ENCODE results near the gene TMEM51.

The TMEM51 gene

DNA sequence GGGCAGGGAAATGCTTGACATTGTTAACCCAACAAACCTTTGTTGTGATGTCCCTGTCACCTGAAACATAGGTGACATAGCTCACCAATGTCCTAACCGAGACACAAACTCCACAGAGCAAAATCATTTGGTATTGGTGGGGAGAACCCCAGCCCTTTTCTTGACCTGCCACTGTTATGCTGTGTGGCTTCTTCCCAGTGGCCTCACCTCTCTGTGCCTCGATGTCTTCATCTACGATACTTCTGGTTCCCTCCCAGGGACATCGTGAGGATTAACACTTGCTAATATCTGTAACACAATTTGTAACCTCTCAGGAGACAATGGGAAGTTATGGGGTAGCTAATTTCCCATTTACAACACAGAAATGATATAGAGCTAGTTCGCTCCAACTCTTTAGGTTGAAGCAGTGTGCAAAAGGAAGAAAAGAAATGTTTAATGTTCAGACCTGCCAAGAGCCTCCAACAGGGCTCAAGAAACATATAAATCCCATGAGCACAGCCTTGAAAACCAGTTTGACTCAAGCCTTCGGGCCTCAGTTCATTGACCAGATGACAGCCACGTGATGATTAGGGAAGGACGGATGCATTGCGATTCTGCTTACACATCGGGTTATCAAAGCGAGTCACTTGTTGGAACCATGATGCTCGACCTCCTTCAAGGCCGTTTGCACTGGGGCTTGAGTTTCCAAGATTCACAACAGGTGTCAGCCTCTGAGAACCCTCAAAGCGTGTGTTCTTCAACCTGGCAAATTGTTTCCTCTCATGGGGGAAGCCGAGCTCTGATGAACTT is 37.8 kb upstream of the TMEM51 start:
- Histone ChIP-seq H3K4me3 (ENCODE audit: low read depth in 1 of 2, low read length in 2 of 2) (no peak overlapping the region), H3K4me1 (ENCODE audit: control insufficient read depth in 1 of 2, insufficient read depth in 2 of 2, low read length in 2 of 2) (no peaks in the 10 kb centered on the region), H3K9me3 (ENCODE audit: control insufficient read depth in 1 of 2, low read length in 2 of 2) (no peaks in the 10 kb centered on the region), H3K36me3 (ENCODE audit: control insufficient read depth in 1 of 2, insufficient read depth in 2 of 2, low read length in 2 of 2) (peaks cover 0 to 3% of the 10 kb centered on the region in 2 donors), H3K27me3 (ENCODE audit: low read depth, low read length) (no peaks in the 10 kb centered on the region), H3K27ac (ENCODE audit: low read length) (no peak overlapping the region)

DNA sequence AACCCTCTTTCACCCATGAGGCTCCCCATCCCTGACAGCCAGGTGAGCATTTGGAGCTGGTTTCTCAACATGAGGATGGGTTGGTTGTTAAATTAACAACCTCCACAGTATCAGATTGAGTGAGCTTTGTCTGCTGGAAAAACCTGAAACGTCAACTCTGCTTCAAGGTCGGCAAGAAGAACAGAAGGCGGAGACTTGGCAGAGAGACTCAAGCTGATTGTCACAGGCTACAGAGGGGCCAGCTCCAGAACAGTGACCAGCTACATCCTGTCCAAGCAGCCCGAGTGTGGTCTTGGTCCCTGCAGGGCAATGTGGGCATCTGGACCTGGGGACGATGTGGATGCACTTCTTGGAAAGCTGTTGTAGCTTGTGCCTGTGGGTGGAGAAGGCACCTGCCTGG is 36.6 kb upstream of the TMEM51 start:
- H3K4me1 ChIP-seq (ENCODE audit: control insufficient read depth in 1 of 2, insufficient read depth in 2 of 2, low read length in 2 of 2), result no peaks in the 10 kb centered on the region
- H3K36me3 ChIP-seq (ENCODE audit: control insufficient read depth in 1 of 2, insufficient read depth in 2 of 2, low read length in 2 of 2), result peaks cover 0 to 3% of the 10 kb centered on the region in 2 donors
- no peaks in the 10 kb centered on the region for H3K27me3 ChIP-seq (ENCODE audit: low read depth, low read length)
- H3K4me3 ChIP-seq (ENCODE audit: low read depth in 1 of 2, low read length in 2 of 2), result no peak overlapping the region
- no peaks in the 10 kb centered on the region for H3K9me3 ChIP-seq (ENCODE audit: control insufficient read depth in 1 of 2, low read length in 2 of 2)
- no peak overlapping the region for H3K27ac ChIP-seq (ENCODE audit: low read length)

DNA sequence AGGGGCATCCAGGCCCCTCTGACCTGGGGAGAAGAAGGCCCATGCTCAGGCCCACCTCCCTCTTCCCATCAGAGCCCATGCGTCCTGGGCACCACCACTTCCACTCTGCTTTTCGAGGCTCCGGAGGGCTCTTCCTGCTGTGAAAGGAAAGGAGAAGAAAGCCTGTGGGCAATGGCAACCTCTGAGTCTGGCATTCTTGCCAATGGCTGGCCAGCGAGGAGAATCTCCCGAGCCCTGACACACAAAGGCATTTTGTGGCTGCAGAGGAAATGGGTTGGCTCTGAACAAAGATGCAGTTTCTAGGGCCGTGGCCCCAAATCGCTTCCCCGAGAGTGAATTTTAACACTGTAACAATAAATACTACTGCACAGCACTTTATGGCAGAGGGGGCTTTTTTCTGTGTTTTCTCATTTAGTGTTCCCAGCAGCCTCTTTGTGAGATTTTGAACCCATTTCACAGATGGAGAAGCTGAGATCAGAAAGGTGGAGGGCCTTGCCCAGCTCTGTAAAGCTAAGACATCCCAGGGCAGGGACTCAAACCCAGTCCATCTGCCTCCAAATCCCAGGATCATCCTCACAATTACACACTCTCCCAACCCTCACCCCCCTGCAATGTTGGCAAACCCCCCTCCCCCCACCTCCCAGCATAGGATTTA is 35.7 kb upstream of the TMEM51 start:
- Histone ChIP-seq H3K9me3 (ENCODE audit: control insufficient read depth in 1 of 2, low read length in 2 of 2) (no peaks in the 10 kb centered on the region), H3K4me3 (ENCODE audit: low read depth in 1 of 2, low read length in 2 of 2) (no peak overlapping the region), H3K27me3 (ENCODE audit: low read depth, low read length) (no peaks in the 10 kb centered on the region), H3K4me1 (ENCODE audit: control insufficient read depth in 1 of 2, insufficient read depth in 2 of 2, low read length in 2 of 2) (no peaks in the 10 kb centered on the region), H3K36me3 (ENCODE audit: control insufficient read depth in 1 of 2, insufficient read depth in 2 of 2, low read length in 2 of 2) (peaks cover 0 to 3% of the 10 kb centered on the region in 2 donors), H3K27ac (ENCODE audit: low read length) (no peak overlapping the region)

DNA sequence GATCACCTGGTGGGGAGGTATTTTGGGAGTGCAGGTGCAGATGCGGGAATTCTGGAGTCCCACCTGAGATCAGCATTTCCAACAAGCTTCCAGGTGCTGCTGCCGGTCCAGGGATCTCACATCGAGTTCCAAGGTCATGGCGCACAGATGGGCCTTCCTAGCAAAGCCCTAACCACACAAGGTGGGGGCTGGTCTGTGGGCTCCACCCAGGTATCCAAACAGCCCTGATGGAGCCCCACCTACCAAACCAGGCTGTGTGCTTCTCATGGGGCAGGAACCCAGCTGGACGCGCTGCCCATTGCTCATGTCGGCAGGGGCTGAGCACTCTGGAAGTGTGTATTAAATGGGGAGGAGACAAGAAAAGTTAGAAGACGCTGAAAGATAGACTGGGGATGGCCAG is 35.0 kb upstream of the TMEM51 start:
- Histone ChIP-seq H3K36me3 (ENCODE audit: control insufficient read depth in 1 of 2, insufficient read depth in 2 of 2, low read length in 2 of 2) (peaks cover 0 to 3% of the 10 kb centered on the region in 2 donors), H3K27ac (ENCODE audit: low read length) (no peak overlapping the region), H3K4me3 (ENCODE audit: low read depth in 1 of 2, low read length in 2 of 2) (no peak overlapping the region), H3K27me3 (ENCODE audit: low read depth, low read length) (no peaks in the 10 kb centered on the region), H3K9me3 (ENCODE audit: control insufficient read depth in 1 of 2, low read length in 2 of 2) (no peaks in the 10 kb centered on the region), H3K4me1 (ENCODE audit: control insufficient read depth in 1 of 2, insufficient read depth in 2 of 2, low read length in 2 of 2) (no peaks in the 10 kb centered on the region)

DNA sequence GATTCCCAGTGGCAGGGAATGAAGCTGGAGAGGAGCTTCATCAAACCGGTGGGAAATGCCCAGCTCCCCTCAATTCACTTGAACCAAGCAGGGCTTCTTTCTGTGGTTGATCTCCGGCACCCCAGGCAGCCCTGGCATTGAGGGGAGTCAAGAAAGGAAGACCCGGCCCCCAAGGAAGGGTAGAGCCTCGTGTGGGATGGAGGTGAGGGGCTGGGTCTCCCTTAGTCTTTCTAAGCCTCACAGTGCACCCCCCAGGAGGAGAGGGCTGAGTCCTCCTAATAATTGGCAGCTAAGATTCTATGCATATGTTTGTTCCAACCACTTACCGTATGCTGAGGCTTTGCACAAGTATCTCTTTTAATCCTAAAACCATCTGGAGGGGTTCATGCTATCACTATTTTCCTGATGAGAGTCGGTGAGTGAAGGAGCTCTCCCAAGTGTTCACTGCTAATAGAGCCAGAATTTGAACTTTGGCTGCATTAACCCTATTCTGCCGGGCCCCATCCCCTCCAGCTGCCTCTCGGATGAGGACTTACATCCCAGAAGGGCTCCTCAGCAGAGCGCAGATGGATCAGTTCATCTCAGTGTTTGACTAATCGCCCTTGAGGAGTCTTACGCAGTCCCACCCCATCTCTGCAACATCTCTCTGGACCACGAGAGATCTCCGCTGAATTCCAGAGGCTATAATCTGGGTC is 33.1 kb upstream of the TMEM51 start:
- H3K27ac ChIP-seq (ENCODE audit: low read length), result no peak overlapping the region
- no peaks in the 10 kb centered on the region for H3K4me1 ChIP-seq (ENCODE audit: control insufficient read depth in 1 of 2, insufficient read depth in 2 of 2, low read length in 2 of 2)
- H3K4me3 ChIP-seq (ENCODE audit: low read depth in 1 of 2, low read length in 2 of 2), result no peak overlapping the region
- H3K27me3 ChIP-seq (ENCODE audit: low read depth, low read length), result no peaks in the 10 kb centered on the region
- no peaks in the 10 kb centered on the region for H3K36me3 ChIP-seq (ENCODE audit: control insufficient read depth in 1 of 2, insufficient read depth in 2 of 2, low read length in 2 of 2)
- no peaks in the 10 kb centered on the region for H3K9me3 ChIP-seq (ENCODE audit: control insufficient read depth in 1 of 2, low read length in 2 of 2)

DNA sequence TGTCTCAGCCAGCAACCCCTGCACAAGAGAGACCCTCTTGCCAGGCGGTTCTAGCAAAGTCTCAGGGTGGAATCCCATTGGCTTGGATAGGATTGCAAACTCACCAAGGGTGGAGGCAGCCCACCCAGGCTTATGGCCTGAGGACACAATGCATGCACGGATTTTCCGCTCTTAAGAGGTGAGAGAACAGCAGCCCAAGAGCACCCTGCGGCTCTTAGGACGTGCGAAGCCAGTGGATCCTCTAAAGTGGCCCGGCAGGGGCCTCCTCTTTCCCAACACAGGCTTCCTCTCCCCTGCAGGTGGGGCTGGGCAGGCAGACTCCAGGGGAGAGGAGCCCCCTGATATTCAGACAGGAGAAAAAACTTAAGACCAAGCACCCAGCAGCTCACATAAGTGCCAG is 31.2 kb upstream of the TMEM51 start:
- Histone ChIP-seq H3K27me3 (ENCODE audit: low read depth, low read length) (no peaks in the 10 kb centered on the region), H3K9me3 (ENCODE audit: control insufficient read depth in 1 of 2, low read length in 2 of 2) (no peaks in the 10 kb centered on the region), H3K36me3 (ENCODE audit: control insufficient read depth in 1 of 2, insufficient read depth in 2 of 2, low read length in 2 of 2) (no peaks in the 10 kb centered on the region), H3K4me3 (ENCODE audit: low read depth in 1 of 2, low read length in 2 of 2) (no peak overlapping the region), H3K4me1 (ENCODE audit: control insufficient read depth in 1 of 2, insufficient read depth in 2 of 2, low read length in 2 of 2) (no peaks in the 10 kb centered on the region), H3K27ac (ENCODE audit: low read length) (no peak overlapping the region)

DNA sequence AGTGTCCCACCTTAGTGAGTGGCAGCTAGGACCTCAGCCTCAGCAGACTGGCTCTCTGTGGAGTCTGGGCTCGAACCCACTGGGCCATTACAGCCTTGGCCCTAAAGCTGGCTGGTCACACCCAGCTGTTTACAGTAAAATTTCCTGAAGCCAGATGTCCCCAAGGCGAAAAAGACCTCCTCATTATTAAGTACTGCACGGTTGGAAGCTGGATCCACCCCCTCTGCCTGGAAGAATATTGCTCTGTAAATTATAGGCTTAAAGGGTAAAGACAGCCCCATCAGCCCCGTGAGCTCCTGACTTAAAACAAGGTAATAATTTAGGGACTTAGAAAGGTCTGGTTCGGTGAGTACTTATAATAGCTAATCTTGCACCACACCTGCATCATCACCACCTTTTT is 30.3 kb upstream of the TMEM51 start:
- no peaks in the 10 kb centered on the region for H3K9me3 ChIP-seq (ENCODE audit: control insufficient read depth in 1 of 2, low read length in 2 of 2)
- H3K36me3 ChIP-seq (ENCODE audit: control insufficient read depth in 1 of 2, insufficient read depth in 2 of 2, low read length in 2 of 2), result no peaks in the 10 kb centered on the region
- no peaks in the 10 kb centered on the region for H3K4me1 ChIP-seq (ENCODE audit: control insufficient read depth in 1 of 2, insufficient read depth in 2 of 2, low read length in 2 of 2)
- H3K4me3 ChIP-seq (ENCODE audit: low read depth in 1 of 2, low read length in 2 of 2), result no peak overlapping the region
- no peak overlapping the region for H3K27ac ChIP-seq (ENCODE audit: low read length)
- no peaks in the 10 kb centered on the region for H3K27me3 ChIP-seq (ENCODE audit: low read depth, low read length)

DNA sequence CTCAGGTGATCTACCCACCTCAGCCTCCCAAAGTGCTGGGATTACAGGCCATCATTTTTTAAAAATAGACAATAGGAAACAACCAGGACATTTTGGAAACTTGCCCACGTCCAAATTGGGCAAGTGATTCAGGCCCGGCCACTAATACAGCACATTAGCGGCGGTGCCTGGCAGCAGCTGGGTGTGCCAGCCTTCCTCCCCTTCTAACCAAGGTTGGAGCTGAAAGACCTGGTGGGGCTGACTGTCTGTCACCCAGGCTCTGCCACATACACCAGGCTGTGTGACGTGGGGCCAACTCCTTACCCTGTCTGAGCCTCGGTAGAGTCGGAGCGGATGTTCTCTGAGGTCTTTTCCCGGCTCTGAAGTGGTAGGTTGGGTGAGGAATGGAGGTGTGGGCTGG is 29.6 kb upstream of the TMEM51 start:
- Histone ChIP-seq H3K9me3 (ENCODE audit: control insufficient read depth in 1 of 2, low read length in 2 of 2) (no peaks in the 10 kb centered on the region), H3K4me3 (ENCODE audit: low read depth in 1 of 2, low read length in 2 of 2) (no peak overlapping the region), H3K36me3 (ENCODE audit: control insufficient read depth in 1 of 2, insufficient read depth in 2 of 2, low read length in 2 of 2) (no peaks in the 10 kb centered on the region), H3K27ac (ENCODE audit: low read length) (no peak overlapping the region), H3K27me3 (ENCODE audit: low read depth, low read length) (no peaks in the 10 kb centered on the region), H3K4me1 (ENCODE audit: control insufficient read depth in 1 of 2, insufficient read depth in 2 of 2, low read length in 2 of 2) (no peaks in the 10 kb centered on the region)

DNA sequence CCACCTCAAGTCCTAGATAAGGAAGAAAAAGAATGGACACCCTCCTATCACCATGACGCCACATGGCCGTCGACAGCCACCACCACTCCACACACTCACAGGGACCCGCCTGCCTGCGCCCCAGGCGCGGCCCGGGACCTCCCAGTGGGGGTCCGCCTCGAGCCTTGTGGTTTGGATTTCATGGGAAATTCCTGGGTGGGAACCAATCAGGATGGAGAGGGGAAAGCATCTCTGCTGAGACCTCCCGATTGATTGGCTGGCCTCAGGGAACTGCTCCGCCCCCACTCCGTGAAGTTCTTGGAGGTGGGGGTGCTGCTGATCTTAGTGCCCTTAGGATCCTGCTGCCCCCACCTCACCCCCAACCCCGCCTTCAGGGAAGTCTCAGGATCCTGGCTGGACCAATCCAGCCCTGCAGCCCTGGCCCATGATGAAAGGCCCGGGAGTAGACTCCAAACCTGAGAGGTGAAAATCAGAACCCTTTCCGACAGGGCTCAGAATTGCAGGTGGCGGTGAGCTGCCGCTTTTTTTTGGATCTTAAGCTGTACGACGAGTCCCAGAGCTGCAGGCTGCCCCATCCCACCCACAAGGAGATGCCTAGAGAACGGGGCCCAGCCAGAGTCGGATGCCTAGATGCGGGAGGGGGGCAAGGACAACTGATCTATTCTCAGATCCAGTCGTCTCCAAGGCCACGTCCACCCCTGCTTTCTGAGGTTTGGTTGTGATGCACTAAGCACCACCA is 29.0 kb upstream of the TMEM51 start:
- Histone ChIP-seq H3K27ac (ENCODE audit: low read length) (no peak overlapping the region), H3K27me3 (ENCODE audit: low read depth, low read length) (no peaks in the 10 kb centered on the region), H3K4me1 (ENCODE audit: control insufficient read depth in 1 of 2, insufficient read depth in 2 of 2, low read length in 2 of 2) (no peaks in the 10 kb centered on the region), H3K9me3 (ENCODE audit: control insufficient read depth in 1 of 2, low read length in 2 of 2) (no peaks in the 10 kb centered on the region), H3K36me3 (ENCODE audit: control insufficient read depth in 1 of 2, insufficient read depth in 2 of 2, low read length in 2 of 2) (no peaks in the 10 kb centered on the region), H3K4me3 (ENCODE audit: low read depth in 1 of 2, low read length in 2 of 2) (no peak overlapping the region)

DNA sequence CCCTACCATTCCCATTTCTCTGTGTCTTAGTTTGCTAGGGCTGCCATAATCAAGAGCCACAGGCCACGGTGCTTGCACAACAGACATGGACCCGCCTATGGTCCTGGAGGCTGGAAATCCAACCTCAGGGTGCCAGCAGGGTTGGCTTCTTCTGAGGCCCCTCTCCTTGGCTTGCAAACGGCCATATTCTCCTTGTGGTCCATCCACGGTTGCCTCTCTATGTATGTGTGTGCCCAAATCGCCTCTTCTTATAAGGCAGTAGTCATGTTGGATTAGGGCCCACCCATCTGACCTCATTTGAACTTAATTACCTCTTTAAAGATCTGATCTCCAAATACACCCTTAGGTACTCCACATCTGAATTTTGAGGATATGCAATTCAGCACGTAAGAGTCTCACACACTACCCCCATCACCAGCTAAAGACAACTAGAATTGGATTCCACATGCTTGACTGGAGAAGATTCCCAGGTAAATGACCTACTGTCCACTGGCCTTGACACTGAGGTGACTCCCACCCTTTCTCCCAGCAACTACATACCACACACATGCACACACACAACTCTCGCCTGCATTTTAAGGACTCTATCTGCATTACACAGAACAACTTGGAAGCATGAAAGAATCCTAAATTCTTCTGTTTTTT is 28.3 kb upstream of the TMEM51 start:
- Histone ChIP-seq H3K27me3 (ENCODE audit: low read depth, low read length) (no peaks in the 10 kb centered on the region), H3K9me3 (ENCODE audit: control insufficient read depth in 1 of 2, low read length in 2 of 2) (no peaks in the 10 kb centered on the region), H3K4me1 (ENCODE audit: control insufficient read depth in 1 of 2, insufficient read depth in 2 of 2, low read length in 2 of 2) (no peaks in the 10 kb centered on the region), H3K4me3 (ENCODE audit: low read depth in 1 of 2, low read length in 2 of 2) (no peak overlapping the region), H3K36me3 (ENCODE audit: control insufficient read depth in 1 of 2, insufficient read depth in 2 of 2, low read length in 2 of 2) (no peaks in the 10 kb centered on the region), H3K27ac (ENCODE audit: low read length) (no peak overlapping the region)

DNA sequence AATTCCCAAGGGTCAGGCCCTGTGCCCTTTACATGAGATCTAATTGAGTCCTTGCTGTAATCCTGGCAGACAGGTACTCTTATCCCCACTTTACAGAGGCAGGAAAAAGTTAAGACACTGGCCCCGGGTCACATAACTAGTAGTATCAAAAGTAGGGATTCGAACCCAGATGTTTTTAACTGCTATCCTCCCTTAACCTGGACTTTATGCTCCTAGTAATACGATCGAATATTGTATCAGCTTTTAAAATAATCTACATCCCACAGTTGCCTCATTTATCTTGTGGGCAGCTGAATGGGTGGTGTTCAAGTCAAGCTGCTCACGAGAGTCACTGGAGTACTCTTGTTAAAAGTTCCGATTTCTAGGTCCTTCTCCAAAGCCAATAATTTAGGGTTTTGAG is 25.5 kb upstream of the TMEM51 start:
- H3K4me3 ChIP-seq (ENCODE audit: low read depth in 1 of 2, low read length in 2 of 2), result no peak overlapping the region
- H3K27me3 ChIP-seq (ENCODE audit: low read depth, low read length), result no peaks in the 10 kb centered on the region
- no peaks in the 10 kb centered on the region for H3K36me3 ChIP-seq (ENCODE audit: control insufficient read depth in 1 of 2, insufficient read depth in 2 of 2, low read length in 2 of 2)

More for the DNA sequence above, 25.5 kb upstream of the TMEM51 start:
- no peaks in the 10 kb centered on the region for H3K4me1 ChIP-seq (ENCODE audit: control insufficient read depth in 1 of 2, insufficient read depth in 2 of 2, low read length in 2 of 2)
- H3K27ac ChIP-seq (ENCODE audit: low read length), result no peak overlapping the region
- no peaks in the 10 kb centered on the region for H3K9me3 ChIP-seq (ENCODE audit: control insufficient read depth in 1 of 2, low read length in 2 of 2)
